Endodermal cell (in vitro differentiated cells): Measurements from ENCODE around the gene MAFG. TPM values are rescaled to one million over a fixed set of nuclear protein-coding genes. Genes with fewer than 3 reads are reported as not detected.

Source experiments
- DNase-seq: peaks from one replicate; pipeline ENCODE4 v3.0.0-alpha.2; 2017
- H3K27ac ChIP-seq: 2 replicates; pipeline ENCODE4 v1.5.1; 2013; ENCODE audit warnings: mild to moderate bottlenecking, low read depth, low read length, moderate library complexity
- H3K27me3 ChIP-seq: 2 replicates; pipeline ENCODE4 v1.6.1; 2013; ENCODE audit warnings: mild to moderate bottlenecking, low read length, moderate library complexity; ENCODE audit not compliant: insufficient read depth, control insufficient read depth, poor library complexity, severe bottlenecking
- H3K36me3 ChIP-seq: 2 replicates; pipeline ENCODE4 v1.7.0; 2013; ENCODE audit warnings: mild to moderate bottlenecking, low read length, moderate library complexity; ENCODE audit not compliant: control insufficient read depth, insufficient read depth
- H3K4me1 ChIP-seq: one replicate; pipeline ENCODE4 v1.7.0; 2013; ENCODE audit warnings: low read length; ENCODE audit not compliant: control insufficient read depth, insufficient read depth
- H3K4me3 ChIP-seq: 2 replicates; pipeline ENCODE4 v1.5.1; 2013; ENCODE audit warnings: mild to moderate bottlenecking, low read length, moderate library complexity
- H3K9ac ChIP-seq: 2 replicates; pipeline ENCODE4 v1.6.1; 2013; ENCODE audit warnings: mild to moderate bottlenecking, low read length, moderate library complexity; ENCODE audit not compliant: poor library complexity, severe bottlenecking; ENCODE audit errors: extremely low read depth
- H3K9me3 ChIP-seq: 2 replicates; pipeline ENCODE4 v1.6.1; 2013; ENCODE audit warnings: mild to moderate bottlenecking, low read length, moderate library complexity; ENCODE audit not compliant: control insufficient read depth
- H3K27ac Mint-ChIP-seq: 2 replicates; pipeline ENCODE4 v1.8.0; 2020; ENCODE audit warnings: mixed read lengths
- H3K27me3 Mint-ChIP-seq: 2 replicates; pipeline ENCODE4 v1.8.0; 2021; ENCODE audit warnings: mild to moderate bottlenecking, mixed read lengths; ENCODE audit not compliant: insufficient read depth
- H3K36me3 Mint-ChIP-seq: 2 replicates; pipeline ENCODE4 v1.8.0; 2020; ENCODE audit warnings: low read depth, mixed read lengths
- H3K4me1 Mint-ChIP-seq: 2 replicates; pipeline ENCODE4 v1.8.0; 2020; ENCODE audit warnings: mixed read lengths
- H3K4me3 Mint-ChIP-seq: 2 replicates; pipeline ENCODE4 v1.8.0; 2020; ENCODE audit warnings: mild to moderate bottlenecking, moderate library complexity, mixed read lengths
- H3K9me3 Mint-ChIP-seq: 2 replicates; pipeline ENCODE4 v1.8.0; 2020; ENCODE audit warnings: mild to moderate bottlenecking, mixed read lengths
- CTCF ChIP-seq: fragments of 200-600 bp; sonication (generic); conservative IDR thresholded peaks from 2 replicates; pipeline ENCODE4 v1.5.0; 2021; ENCODE audit warnings: antibody characterized with exemption, mild to moderate bottlenecking
- WGBS, 2 experiments: methylation state at CpG; one replicate each; pipeline versions ENCODE4 v1.1.5 to v1.1.7; 2013; ENCODE audit warnings: missing lambda C conversion rate in 2 of 2, mixed read lengths in 1 of 2; ENCODE audit not compliant: insufficient coverage in 1 of 2, insufficient read length in 1 of 2; 5-methylcytosine and 5-hydroxymethylcytosine counted together
- total RNA-seq, 2 donors: library from RNA; stranded (reverse); fragmentation: NEBNext Ultra II Directional in 1 of 2; extraction: Animal tissue kit (Norgen Biotek cat#: 25700) in 1 of 2; gene quantifications; 2 replicates in 1 of 2; 3 replicates in 1 of 2; pipeline ENCODE4 v1.2.1, GENCODE V29; 2021

The MAFG gene
- total RNA-seq, 2 donors from 2014 or later: 39.9 to 54.1 TPM

- Mint-ChIP-seq H3K9me3 (no peaks in the 10 kb centered on the region), H3K27me3 (no peaks in the 10 kb centered on the region), H3K27ac (peak overlapping the region; percentile 88), H3K36me3 (peaks cover 8% of the 10 kb centered on the region), H3K4me3 (peak overlapping the region; percentile 73), H3K4me1 (peaks cover 6% of the 10 kb centered on the region)
- DNase-seq: peak; percentile 79
- H3K27me3 ChIP-seq: no peaks in the 10 kb centered on the region
- no peaks in the 10 kb centered on the region for H3K9me3 ChIP-seq
- WGBS, 2 experiments: 3 to 4% methylated on average over 33 to 65 of the region's 65 CpGs
- H3K4me1 ChIP-seq: no peaks in the 10 kb centered on the region
- H3K9ac ChIP-seq: peak overlapping the region; percentile 68
- H3K36me3 ChIP-seq: peaks cover 26% of the 10 kb centered on the region
- no peak for TF ChIP-seq CTCF
- peak overlapping the region; percentile 92 for H3K4me3 ChIP-seq
- H3K27ac ChIP-seq: peak overlapping the region; percentile 24
These were observed 57.2 kb downstream of the MAFG start for GRCh38 chr17:81870131-81870980.

GRCh38 chr17:81869221-81870130 lies 58.1 kb downstream of the MAFG start:
- Mint-ChIP-seq H3K27me3 (no peaks in the 10 kb centered on the region), H3K4me3 (peak overlapping the region; percentile 73), H3K27ac (peak overlapping the region; percentile 88), H3K4me1 (peaks cover 6% of the 10 kb centered on the region), H3K9me3 (no peaks in the 10 kb centered on the region), H3K36me3 (peaks cover 9% of the 10 kb centered on the region)
- Histone ChIP-seq H3K27me3 (no peaks in the 10 kb centered on the region), H3K4me3 (peak overlapping the region; percentile 92), H3K9me3 (no peaks in the 10 kb centered on the region), H3K27ac (peak overlapping the region; percentile 17), H3K4me1 (no peaks in the 10 kb centered on the region), H3K9ac (peak overlapping the region; percentile 68), H3K36me3 (peaks cover 35% of the 10 kb centered on the region)
- 52 to 60% methylated on average over 33 to 51 of the region's 52 CpGs for WGBS, 2 experiments
- peak; percentile 99 for TF ChIP-seq CTCF
- peak; percentile 92 for DNase-seq

GRCh38 chr17:81868674-81869220 lies 58.8 kb downstream of the MAFG start:
- peak overlapping the region; percentile 73 for H3K4me3 Mint-ChIP-seq
- no peaks in the 10 kb centered on the region for H3K27me3 Mint-ChIP-seq
- Histone ChIP-seq H3K36me3 (peaks cover 42% of the 10 kb centered on the region), H3K4me1 (no peaks in the 10 kb centered on the region), H3K9ac (no peak overlapping the region), H3K9me3 (no peaks in the 10 kb centered on the region), H3K27me3 (no peaks in the 10 kb centered on the region), H3K27ac (no peak overlapping the region), H3K4me3 (no peak overlapping the region)
- peak; percentile 88 for DNase-seq
- peak overlapping the region; percentile 75 for H3K27ac Mint-ChIP-seq
- TF ChIP-seq CTCF: no peak
- peaks cover 14% of the 10 kb centered on the region for H3K36me3 Mint-ChIP-seq
- no peaks in the 10 kb centered on the region for H3K9me3 Mint-ChIP-seq
- 83 to 85% methylated on average over 15 to 30 of the region's 30 CpGs for WGBS, 2 experiments
- H3K4me1 Mint-ChIP-seq: peaks cover 6% of the 10 kb centered on the region
